ENCODE data around the gene CRYBA4. TPM values are rescaled to one million over a fixed set of nuclear protein-coding genes. Genes with fewer than 3 reads are reported as not detected.

Gene CRYBA4
- polyA plus RNA-seq, 1 of the 3 experiments (the other 2 are of a cell fraction), result not detected

GRCh38 chr22:26606611-26607010 lies 15.2 kb upstream of the CRYBA4 start (continued):
- TF ChIP-seq IRF3 (IDR thresholded peaks at IDR 0.05; ENCODE audit: low read depth, low read length), result no peak

GRCh38 chr22:26608129-26608528 lies 13.6 kb upstream of the CRYBA4 start:
- TF ChIP-seq MEF2A (IDR thresholded peaks at IDR 0.05; ENCODE audit: borderline replicate concordance, low read depth) (no peak), TEAD4 (IDR thresholded peaks at IDR 0.05; ENCODE audit: borderline replicate concordance, insufficient read depth) (no peak), RCOR1 (IDR thresholded peaks at IDR 0.05; ENCODE audit: low read length) (no peak), FOXJ3 (CRISPR knock-in tag; IDR thresholded peaks at IDR 0.05) (no peak), TAF1 (IDR thresholded peaks at IDR 0.05; ENCODE audit: borderline replicate concordance, low read depth, low read length) (no peak), ZBTB33 (IDR thresholded peaks at IDR 0.05; ENCODE audit: borderline replicate concordance, low read depth) (no peak), IRF3 (IDR thresholded peaks at IDR 0.05; ENCODE audit: low read depth, low read length) (no peak), RFX5 (IDR thresholded peaks at IDR 0.05; ENCODE audit: low read length) (no peak), JUND (IDR thresholded peaks at IDR 0.05) (no peak), ELF1 (IDR thresholded peaks at IDR 0.05) (no peak), EZH2phosphoT487 (IDR thresholded peaks at IDR 0.05; ENCODE audit: borderline replicate concordance, low read depth) (no peak), FOSL2 (IDR thresholded peaks at IDR 0.05; ENCODE audit: borderline replicate concordance, low read depth) (no peak), NRF1 (IDR thresholded peaks at IDR 0.05; ENCODE audit: low read depth, low read length) (no peak), POLR2AphosphoS5 (IDR thresholded peaks at IDR 0.05; ENCODE audit: low read depth, low read length) (no peak), EP300 (IDR thresholded peaks at IDR 0.05; ENCODE audit: borderline replicate concordance in 1 of 2, low read depth in 1 of 2, low read length in 1 of 2) (no peak), GATA2 (CRISPR knock-in tag; IDR thresholded peaks at IDR 0.05) (no peak), YY1 (IDR thresholded peaks at IDR 0.05; ENCODE audit: low read depth) (no peak), PBX3 (IDR thresholded peaks at IDR 0.05) (no peak), GABPA (IDR thresholded peaks at IDR 0.05; ENCODE audit: low read depth) (no peak)
- CTCF ChIA-PET, result no interaction called here
- Histone ChIP-seq H2AFZ (ENCODE audit: low read depth) (no peak overlapping the region), H3K9ac (no peak overlapping the region), H3K27ac (ENCODE audit: low read depth in 2 of 2, low read length in 1 of 2) (no peak overlapping the region), H3K36me3 (replicated peaks in 1 of 2; ENCODE audit: control insufficient read depth in 1 of 2, insufficient read depth in 2 of 2, low read length in 1 of 2) (no peaks in the 10 kb centered on the region), H3K9me2 (no peaks in the 10 kb centered on the region), H3K4me3 (ENCODE audit: low read depth in 2 of 2, low read length in 1 of 2) (no peak overlapping the region), H3K9me3 (no peaks in the 10 kb centered on the region), H3K27me3 (ENCODE audit: insufficient read depth) (no peaks in the 10 kb centered on the region), H3F3A (replicated peaks; ENCODE audit: insufficient read depth) (peaks cover 7% of the 10 kb centered on the region), H3K4me2 (no peak overlapping the region), H4K20me1 (ENCODE audit: insufficient read depth) (no peaks in the 10 kb centered on the region), H3K79me2 (ENCODE audit: insufficient read depth) (no peaks in the 10 kb centered on the region), H3K4me1 (ENCODE audit: control insufficient read depth in 1 of 2, insufficient read depth in 2 of 2, low read depth in 1 of 2, low read length in 1 of 2) (peaks cover 0 to 11% of the 10 kb centered on the region in 2 experiments; a peak in 3 of 4 replicates)
- POLR2A ChIA-PET, result no interaction called here
- WGBS (ENCODE audit: low lambda C conversion rate), result 50% methylated on average over 2 of the region's 2 CpGs
- no peak for DNase-seq
